NCI-H1092 treated with DMSO at 0.1 percent for 48 hours (cell line): ENCODE data around the gene PPP2R5D.
A peak's percentile ranks its signal among the peaks of the same experiment; 100 is the strongest.
"Not testable (repeated sequence)": the region's sequence is repeated elsewhere in the genome, so short reads cannot be mapped to it uniquely, and the experiment has no call there.

Source experiments
- DNase-seq: peaks from one replicate; lab custom pipeline; 2025; lab: John Stamatoyannopoulos, UW

The PPP2R5D gene

GRCh38 chr6:43032326-43032725 is 48.0 kb downstream of the PPP2R5D start:
- DNase-seq, result no peak

DNA sequence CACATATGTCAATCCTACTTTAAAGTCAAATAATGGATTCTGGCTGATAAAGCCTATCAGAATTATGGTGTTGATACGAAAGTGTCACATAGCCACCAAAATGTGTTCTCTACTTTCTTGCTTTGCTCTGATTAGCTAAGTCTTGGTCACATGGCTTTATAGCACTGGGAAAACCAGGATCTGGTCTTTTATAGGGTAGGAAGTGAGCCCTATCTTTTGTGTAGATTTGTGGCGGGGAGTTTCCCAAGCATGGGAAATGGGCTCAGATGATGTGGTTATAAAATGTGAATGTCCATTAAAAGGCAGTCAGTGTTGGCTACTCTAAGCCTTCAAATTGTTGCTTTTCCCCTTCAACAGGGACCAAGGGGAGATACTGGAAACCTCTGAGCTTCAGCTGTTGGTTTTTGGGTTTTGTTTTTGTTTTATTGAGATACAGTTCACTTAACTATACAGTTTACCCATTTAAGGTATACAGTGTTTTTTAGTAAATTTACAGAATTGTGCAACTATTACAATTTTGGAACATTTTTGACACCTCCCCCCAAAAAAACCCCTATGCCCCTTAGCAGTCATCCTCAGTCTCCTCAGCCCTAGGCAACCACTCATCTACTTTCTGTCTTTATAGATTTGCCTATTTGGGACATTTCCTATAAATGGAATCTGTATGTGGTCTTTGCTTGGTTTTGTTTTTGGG is 49.3 kb downstream of the PPP2R5D start:
- DNase-seq, result no peak

DNA sequence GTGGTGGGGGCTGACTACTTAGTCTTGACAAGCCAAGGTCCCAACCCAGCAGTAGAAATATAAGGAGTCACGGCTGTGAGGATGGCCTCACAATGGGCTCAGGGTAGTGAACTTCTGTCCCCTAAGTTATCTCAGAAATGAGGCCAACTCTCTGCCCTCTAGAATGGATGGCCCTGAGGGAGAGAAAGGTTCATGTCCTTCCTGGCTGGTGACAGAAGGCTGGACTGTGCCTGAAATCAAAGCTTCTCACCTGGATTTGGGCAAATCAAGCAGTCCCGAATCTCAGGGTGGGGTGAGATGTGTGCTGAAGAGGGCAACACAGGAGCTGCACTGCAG is 49.8 kb downstream of the PPP2R5D start:
- no peak for DNase-seq

DNA sequence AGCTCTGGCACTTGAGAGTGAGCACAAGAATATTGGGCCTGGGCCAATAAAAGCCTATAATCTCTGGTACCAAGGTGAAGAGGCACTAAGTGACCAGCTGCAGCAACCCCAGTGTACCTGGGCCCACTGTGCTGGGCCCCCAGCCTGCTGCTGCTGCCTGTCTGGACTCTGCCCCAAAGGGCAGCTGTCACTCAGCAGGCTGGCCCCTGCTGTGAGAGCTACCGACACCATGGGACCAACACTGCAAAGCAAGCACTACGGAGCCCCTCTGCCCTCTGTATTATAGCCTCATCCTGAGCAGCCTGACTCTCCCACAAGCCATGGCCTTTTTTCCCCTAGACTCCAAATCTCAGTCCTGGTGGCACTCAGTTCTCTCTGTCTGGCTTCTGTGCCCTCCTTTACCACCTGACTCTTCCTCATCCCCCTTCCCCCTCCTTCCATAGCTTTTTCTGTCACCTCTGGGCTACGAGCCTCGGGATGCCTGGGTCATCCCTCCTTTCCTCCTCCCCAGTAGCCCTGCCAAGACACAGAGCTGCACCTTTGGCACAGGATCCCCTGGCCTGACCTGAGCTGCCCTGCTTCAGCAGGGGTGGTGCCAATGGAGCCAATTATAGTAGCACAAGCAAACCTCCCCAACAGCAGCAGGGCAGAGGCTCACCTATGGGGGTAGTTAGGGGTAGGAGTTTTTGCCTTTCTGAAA is 51.3 kb downstream of the PPP2R5D start:
- no peak for DNase-seq

GRCh38 chr6:43036712-43037111 is 52.3 kb downstream of the PPP2R5D start:
- DNase-seq, result no peak

DNA sequence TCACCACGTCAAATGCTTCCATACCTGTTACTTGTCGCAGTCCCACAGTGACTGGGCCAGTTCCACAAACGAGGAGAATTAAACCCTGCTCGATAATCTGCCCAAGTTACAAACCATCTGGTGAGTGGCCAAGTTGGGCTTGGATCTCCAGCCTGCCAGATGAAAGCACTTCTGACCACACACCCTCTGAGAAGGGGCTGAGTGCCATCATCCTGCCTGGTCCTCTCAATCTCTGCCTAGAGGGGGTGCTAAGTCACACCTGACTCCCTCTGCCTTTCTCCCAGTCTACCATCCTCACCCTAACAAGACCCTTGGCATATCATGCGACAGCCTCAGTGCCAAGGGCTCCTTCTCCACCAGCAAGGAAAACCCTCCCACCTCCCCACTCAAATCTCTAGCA is 52.8 kb downstream of the PPP2R5D start:
- no peak for DNase-seq

DNA sequence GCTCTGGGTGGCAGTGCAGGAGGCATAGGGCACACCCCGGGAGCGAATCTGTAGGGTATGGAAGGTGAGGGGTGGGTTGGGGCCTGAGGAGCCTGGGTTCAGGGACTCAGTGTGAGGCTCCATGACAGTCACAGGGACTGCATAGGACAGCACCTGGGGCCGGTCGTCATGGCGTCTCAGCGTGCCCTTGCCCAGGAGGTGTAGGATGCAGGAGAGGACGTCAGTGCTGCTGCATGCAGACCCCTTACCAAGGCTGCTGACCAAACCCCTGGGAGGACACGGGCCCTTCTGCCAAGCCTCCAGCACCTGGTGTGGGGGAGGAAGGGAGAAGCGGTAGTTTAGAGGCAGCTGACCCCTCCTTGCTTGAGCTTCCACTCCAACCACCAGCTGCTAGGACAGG is 53.3 kb downstream of the PPP2R5D start:
- DNase-seq, result no peak

DNA sequence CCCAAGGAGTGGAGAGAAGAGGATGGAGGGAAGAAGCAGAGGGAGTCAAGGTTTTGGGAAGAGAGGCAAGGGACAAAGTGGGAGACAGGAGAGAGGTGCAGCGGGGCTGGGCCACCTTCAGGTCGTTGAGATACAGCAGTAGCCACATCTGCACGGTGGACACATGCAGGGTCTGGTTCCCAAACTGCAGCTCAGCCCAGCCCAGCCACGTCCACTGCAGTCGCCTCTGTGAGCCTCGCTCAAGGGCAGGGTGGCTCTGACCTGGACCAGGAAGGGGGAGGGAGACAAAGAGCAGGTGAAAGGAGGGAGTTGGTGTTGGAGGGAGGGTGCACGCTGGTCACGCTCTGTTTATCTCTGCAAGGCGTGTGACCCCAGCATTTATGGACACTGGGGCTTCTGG is 54.4 kb downstream of the PPP2R5D start:
- no peak for DNase-seq

DNA sequence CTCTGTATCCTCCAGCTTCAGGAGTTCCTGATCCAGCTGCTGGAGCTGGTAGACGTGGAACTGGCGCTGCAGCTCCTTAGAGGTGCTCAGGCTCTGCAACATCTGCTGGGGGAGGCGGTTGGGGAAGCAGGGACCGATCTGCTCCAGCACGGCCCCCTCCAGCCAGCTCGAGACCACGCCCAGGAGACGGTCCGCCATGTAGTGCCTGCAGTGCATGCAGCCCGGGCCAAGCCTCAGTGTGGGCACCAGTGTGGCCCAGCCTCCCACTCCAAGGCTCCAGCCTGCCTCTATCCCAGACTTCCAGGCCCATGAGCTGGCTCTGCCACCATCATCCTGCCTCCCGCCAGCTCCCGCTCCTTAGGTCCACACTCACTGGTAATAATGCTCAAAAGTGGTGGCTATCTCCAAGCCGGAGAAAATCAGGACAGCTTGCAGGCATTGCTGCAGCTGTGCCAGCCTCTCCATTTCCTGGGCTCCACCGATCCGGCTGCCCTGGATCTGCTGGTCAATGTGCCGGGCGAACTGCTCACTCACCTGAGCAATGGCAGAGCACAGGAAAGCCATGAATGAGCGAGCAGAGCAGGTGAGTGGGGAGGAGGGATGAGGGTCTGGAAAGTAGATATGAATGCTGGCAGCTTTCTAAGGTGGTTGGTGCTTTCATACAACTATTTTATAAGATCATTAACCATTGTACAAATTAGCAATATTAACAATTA is 56.3 kb downstream of the PPP2R5D start:
- no peak for DNase-seq

DNA sequence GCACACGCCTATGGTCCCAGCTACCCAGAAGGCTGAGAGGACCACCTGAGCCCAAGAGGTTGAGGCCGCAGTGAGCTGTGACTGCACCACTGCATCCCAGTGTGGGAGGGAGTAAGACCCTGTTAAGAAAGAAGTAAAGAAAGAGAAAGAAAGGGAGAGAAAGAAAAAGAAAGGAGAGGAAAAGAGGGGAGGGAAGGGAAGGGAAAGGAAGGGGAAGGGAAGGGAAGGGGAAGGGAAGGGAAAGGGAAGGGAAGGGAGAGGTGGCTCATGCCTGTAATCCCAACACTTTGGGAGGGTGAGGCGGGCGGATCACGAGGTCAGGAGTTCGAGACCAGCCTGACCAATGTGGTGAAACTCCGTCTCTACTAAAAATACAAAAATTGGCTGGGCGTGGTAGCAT is 57.1 kb downstream of the PPP2R5D start:
- DNase-seq, result not testable (repeated sequence)

DNA sequence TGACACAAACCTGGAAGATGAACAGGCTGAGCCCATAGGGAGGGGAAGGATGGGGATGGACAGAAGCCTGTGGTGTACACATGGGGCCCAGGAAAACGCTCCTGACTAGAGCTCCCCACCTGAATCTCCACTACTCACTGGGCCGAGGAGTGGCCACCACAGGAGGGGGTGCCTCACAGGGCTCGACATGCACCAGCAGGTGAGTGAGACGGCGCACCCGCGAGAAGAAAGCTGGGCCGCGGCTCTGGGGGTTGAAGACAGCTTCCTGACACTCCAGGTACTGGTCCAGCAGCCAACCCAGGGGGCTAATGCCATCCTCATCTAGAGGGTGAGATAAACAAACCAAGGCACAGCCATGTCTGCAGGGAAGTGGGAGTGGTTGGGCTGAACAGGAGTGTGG is 58.9 kb downstream of the PPP2R5D start:
- no peak for DNase-seq

DNA sequence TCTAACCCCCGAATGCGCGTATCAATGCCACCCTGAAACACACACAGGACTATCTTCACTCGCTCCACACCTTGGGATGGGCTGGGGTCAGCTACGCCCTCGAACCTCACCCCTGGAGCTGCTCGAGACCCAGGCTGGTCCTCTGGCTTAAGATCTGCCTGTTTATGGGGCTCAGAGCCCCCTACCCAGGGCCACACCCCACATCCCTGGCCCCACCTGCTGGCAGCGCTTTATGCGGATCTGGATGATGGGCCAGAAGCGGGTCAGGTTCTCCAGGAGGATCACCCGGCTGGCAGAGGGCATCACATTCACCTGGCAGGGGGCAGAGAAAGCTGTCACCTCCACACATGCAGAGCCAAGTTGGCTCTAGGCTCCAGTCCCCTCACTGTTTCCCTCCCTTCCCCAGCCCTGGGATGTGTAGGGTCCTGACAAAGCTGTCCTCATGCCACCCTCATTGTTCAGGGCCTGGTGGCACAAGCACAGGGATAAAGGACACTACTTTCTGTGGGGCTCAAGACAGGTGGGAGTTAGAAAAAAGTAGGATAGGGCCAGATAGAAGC is 61.1 kb downstream of the PPP2R5D start:
- DNase-seq, result no peak

DNA sequence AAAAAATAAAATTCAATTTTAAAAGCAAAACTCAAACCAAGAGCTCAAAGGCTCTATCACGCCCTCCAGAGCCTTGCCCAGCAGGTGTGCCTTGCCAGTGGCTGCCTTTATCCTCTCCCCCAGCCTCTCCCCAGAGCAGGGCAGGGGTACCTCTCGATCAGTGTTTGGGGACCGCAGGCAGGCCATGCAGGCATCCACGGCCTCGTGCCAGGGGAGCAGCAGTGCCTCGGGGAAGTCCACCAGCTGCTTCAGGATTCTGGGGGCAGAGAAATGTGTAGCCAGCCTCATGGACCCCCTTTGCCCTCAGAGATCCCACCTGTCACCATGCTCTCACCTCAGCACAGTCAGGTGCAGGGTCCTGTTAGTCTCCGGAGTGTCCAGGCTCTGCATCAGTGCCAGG is 63.6 kb downstream of the PPP2R5D start:
- DNase-seq, result no peak

GRCh38 chr6:43050981-43051380 is 66.6 kb downstream of the PPP2R5D start:
- no peak for DNase-seq

- no peak for DNase-seq
Measured at GRCh38 chr6:43052225-43052841, 68.0 kb downstream of the PPP2R5D start.

- no peak for DNase-seq
Measured at GRCh38 chr6:43052842-43053544, 68.6 kb downstream of the PPP2R5D start.

GRCh38 chr6:43053545-43054205 is 69.3 kb downstream of the PPP2R5D start, which contains the start of gene CUL7:
CUL7 (minus strand) TSS chr6:43053851; CDS start chr6:43052788, 1,063 bp downstream.
- peak; percentile 92 for DNase-seq

DNA sequence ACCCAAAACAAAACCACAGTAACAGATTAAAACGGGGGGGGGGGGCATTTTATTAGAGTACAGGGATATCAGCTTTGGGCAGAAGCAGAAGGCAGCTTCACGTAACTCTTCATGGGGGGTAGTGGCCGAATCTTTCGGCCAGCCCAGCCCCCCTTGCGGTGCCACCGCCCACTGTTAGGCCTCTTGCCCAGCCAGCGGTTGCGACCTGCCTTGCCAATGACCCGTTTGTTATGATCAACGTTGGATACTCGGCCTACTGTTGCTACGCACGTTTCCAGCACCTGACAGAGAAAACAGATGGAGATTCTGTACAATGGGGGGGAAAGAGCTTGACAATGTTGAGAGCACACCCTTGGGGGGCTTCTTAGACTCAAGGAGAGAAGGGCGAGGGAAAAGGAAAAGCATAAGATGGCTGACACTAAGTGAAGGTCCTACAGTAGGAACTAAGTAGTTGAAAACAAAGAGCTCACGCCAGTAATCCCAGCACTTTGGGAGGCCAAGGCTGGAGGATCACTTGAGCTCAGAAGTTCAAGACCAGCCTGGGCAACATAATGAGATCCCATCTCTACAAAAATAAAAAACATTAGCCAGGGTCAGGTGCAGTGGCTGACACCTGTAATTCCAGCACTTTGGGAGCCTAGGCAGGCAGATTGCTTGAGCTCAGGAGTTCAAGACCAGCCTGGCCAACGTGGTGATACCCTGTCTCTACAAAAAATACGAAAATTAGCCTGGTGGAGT is 70.0 kb downstream of the PPP2R5D start:
- DNase-seq, result no peak

DNA sequence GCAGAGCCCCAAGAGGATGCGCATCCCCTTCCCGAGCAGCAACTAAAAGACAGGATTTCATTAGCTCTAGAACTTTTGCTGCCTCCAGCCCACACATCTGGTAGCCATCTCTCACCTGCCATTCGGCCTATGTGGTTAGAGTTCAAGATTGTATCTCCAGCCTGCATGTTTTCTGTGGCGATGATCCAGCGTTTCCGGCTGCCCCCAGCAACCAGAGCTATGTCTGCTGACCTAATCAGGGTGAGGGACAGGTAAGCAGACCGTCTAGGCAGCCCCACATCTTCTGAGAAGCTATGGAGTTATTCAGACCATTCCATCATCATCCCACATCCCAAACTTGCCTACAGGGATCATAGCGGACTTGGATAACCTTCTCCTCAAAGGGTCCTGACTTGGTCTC is 71.6 kb downstream of the PPP2R5D start:
- no peak for DNase-seq

DNA sequence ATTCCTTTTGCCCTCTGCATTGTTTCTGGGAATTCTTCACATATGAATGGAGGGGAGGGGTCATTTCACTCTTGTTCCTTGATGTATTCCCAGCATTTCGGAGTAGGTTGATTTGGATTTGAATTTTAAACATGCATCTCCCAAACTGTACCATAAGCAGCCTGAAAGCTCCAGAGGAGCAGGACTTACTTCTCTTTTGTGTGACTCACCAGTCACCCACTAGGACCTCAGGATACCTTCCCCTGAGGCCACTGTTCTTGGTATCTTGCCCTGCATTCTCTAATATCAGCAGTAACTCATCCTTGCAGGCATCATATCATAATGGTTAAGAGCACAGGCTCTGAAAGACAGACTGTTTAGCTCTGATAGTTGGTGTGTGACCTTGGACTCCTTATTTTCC is 74.2 kb downstream of the PPP2R5D start:
- DNase-seq, result no peak
